ENCODE measurements around the gene PLOD3. TPM values are rescaled to one million over a fixed set of nuclear protein-coding genes. Genes with fewer than 3 reads are reported as not detected.

Gene PLOD3
- total and polyA plus RNA-seq, 9 of the 15 experiments (the other 6 are each of a cell fraction or from before 2014, with no cell fraction given) = 2.8 to 101 (median 30.9) TPM

- peak; percentile 70 to 75; a peak in 3 of 4 replicates for TF ChIP-seq RAD21 (CRISPR knock-in tag; conservative IDR thresholded peaks at IDR 0.05 in 1 of 2, IDR thresholded peaks at IDR 0.05 in 1 of 2)
- TF ChIP-seq FOXM1 (IDR thresholded peaks at IDR 0.05; ENCODE audit: low read depth) = no peak
- peak; percentile 78; the same call in 1 of the 2 replicates for TF ChIP-seq FOXM1 (CRISPR knock-in tag; IDR thresholded peaks at IDR 0.05; ENCODE audit: low read depth)
- no peak for TF ChIP-seq EWSR1 (IDR thresholded peaks at IDR 0.05; ENCODE audit: borderline replicate concordance, low read depth, partially characterized antibody)
- no peak for TF ChIP-seq MEF2A (IDR thresholded peaks at IDR 0.05; ENCODE audit: control insufficient read depth, low read depth, low read length)
- TF ChIP-seq SREBF1 (IDR thresholded peaks at IDR 0.05; ENCODE audit: borderline replicate concordance, low read depth, low read length) = no peak
- TF ChIP-seq, protein P1, sequence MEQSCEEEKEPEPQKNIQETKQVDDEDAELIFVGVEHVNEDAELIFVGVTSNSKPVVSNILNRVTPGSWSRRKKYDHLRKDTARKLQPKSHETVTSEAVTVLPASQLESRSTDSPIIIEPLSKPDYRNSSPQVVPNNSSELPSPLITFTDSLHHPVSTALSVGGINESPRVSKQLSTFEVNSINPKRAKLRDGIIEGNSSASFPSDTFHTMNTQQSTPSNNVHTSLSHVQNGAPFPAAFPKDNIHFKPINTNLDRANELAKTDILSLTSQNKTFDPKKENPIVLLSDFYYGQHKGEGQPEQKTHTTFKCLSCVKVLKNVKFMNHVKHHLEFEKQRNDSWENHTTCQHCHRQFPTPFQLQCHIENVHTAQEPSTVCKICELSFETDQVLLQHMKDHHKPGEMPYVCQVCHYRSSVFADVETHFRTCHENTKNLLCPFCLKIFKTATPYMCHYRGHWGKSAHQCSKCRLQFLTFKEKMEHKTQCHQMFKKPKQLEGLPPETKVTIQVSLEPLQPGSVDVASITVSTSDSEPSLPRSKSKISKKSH (CRISPR knock-in tag; IDR thresholded peaks at IDR 0.05) = no peak
- TF ChIP-seq ZNF695 (CRISPR knock-in tag; IDR thresholded peaks at IDR 0.05) = no peak; the same call in 1 of the 2 replicates
- no peak for TF ChIP-seq BRF1 (IDR thresholded peaks at IDR 0.05; ENCODE audit: borderline replicate concordance, extremely low read depth, insufficient read length)
- TF ChIP-seq LEF1 (IDR thresholded peaks at IDR 0.05) = no peak
- TF ChIP-seq MXI1 (IDR thresholded peaks at IDR 0.05; ENCODE audit: low read depth, low read length) = peak; percentile 81
- no peak for TF ChIP-seq PTBP1 (IDR thresholded peaks at IDR 0.05; ENCODE audit: low read depth, low read length)
- TF ChIP-seq SRSF7 (optimal IDR thresholded peaks at IDR 0.05; ENCODE audit: low read depth, low read length) = no peak
- no peak; the same call in none of the 2 replicates for TF ChIP-seq ZNF12 (CRISPR knock-in tag; IDR thresholded peaks at IDR 0.05)
- no peak for TF ChIP-seq ZNF174 (CRISPR knock-in tag; IDR thresholded peaks at IDR 0.05)
- TF ChIP-seq MITF (IDR thresholded peaks at IDR 0.05) = peak; percentile 84
- no peak for TF ChIP-seq HDAC3 (IDR thresholded peaks at IDR 0.05; ENCODE audit: borderline replicate concordance, partially characterized antibody)
- no peak for TF ChIP-seq HMG20A (CRISPR knock-in tag; conservative IDR thresholded peaks at IDR 0.05)
- no peak for TF ChIP-seq HDAC6 (IDR thresholded peaks at IDR 0.05; ENCODE audit: low read depth, low read length)
- TF ChIP-seq, protein P2, sequence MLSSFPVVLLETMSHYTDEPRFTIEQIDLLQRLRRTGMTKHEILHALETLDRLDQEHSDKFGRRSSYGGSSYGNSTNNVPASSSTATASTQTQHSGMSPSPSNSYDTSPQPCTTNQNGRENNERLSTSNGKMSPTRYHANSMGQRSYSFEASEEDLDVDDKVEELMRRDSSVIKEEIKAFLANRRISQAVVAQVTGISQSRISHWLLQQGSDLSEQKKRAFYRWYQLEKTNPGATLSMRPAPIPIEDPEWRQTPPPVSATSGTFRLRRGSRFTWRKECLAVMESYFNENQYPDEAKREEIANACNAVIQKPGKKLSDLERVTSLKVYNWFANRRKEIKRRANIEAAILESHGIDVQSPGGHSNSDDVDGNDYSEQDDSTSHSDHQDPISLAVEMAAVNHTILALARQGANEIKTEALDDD (IDR thresholded peaks at IDR 0.05) = no peak
- TF ChIP-seq PRMT5 (CRISPR knock-in tag; IDR thresholded peaks at IDR 0.05) = no peak
- no peak for TF ChIP-seq ZNF347 (CRISPR knock-in tag; IDR thresholded peaks at IDR 0.05; ENCODE audit: low read depth)
- no peak for TF ChIP-seq CCNT2 (IDR thresholded peaks at IDR 0.05; ENCODE audit: borderline replicate concordance, extremely low read depth, insufficient read length, low read depth, low read length)
Measured at GRCh38 chr7:101244375-101245146, 27.2 kb upstream of the PLOD3 start, which contains the start of gene FIS1 (continued).

Measured in K562 (cell line).